ENCODE measurements around the gene MAJIN.

- TF ChIP-seq EZH2phosphoT487 (IDR thresholded peaks at IDR 0.05; ENCODE audit: insufficient read depth, low read depth) (no peak), EZH2 (IDR thresholded peaks at IDR 0.05; ENCODE audit: insufficient read depth, poor library complexity, severe bottlenecking) (no peak)
Measured at GRCh38 chr11:65021003-65021402, 49.1 kb upstream of the MAJIN start.
